ENCODE data around the gene CDC37L1. TPM values are rescaled to one million over a fixed set of nuclear protein-coding genes. Genes with fewer than 3 reads are reported as not detected.

CDC37L1 gene
- total RNA-seq, 2 donors from 2014 or later: 11.9 to 14.7 TPM

GRCh38 chr9:4700932-4701331, 21.6 kb downstream of the CDC37L1 start:
- intact Hi-C loops (cut with DNase I, micrococcal nuclease): no loop called here
- ATAC-seq (no peak), DNase-seq (no peak)

GRCh38 chr9:4701526-4701925, 22.2 kb downstream of the CDC37L1 start:
- intact Hi-C loops (cut with DNase I, micrococcal nuclease): no loop called here
- DNase-seq (no peak), ATAC-seq (no peak)

- intact Hi-C loops (cut with DNase I, micrococcal nuclease): no loop called here
- DNase-seq (no peak), ATAC-seq (no peak)
These were observed 24.8 kb downstream of the CDC37L1 start for GRCh38 chr9:4704129-4704528.

- ATAC-seq (no peak), DNase-seq (no peak)
- intact Hi-C loops (cut with DNase I, micrococcal nuclease): no loop called here
These were observed 26.7 kb downstream of the CDC37L1 start for GRCh38 chr9:4706021-4706420.

- DNase-seq: no peak
- no peak for ATAC-seq
- intact Hi-C loops (cut with DNase I, micrococcal nuclease): no loop called here
These were observed 27.7 kb downstream of the CDC37L1 start for GRCh38 chr9:4706971-4707622.

GRCh38 chr9:4709380-4709779, 30.0 kb downstream of the CDC37L1 start:
- DNase-seq: no peak
- ATAC-seq: no peak
- intact Hi-C loops (cut with DNase I, micrococcal nuclease): no loop called here

- ATAC-seq: peak; percentile 16
- no peak for DNase-seq
- intact Hi-C loops (cut with DNase I, micrococcal nuclease): no loop called here
These were observed 34.5 kb downstream of the CDC37L1 start for GRCh38 chr9:4713849-4714248.

- no peak for DNase-seq
- intact Hi-C loops (cut with DNase I, micrococcal nuclease): no loop called here
- no peak for ATAC-seq
These were observed 35.1 kb downstream of the CDC37L1 start for GRCh38 chr9:4714266-4715016.

- DNase-seq (no peak), ATAC-seq (no peak)
- intact Hi-C loops (cut with DNase I, micrococcal nuclease): no loop called here
These were observed 36.8 kb downstream of the CDC37L1 start for GRCh38 chr9:4716163-4716562.

GRCh38 chr9:4717815-4718214, 38.4 kb downstream of the CDC37L1 start:
- ATAC-seq (no peak), DNase-seq (no peak)
- intact Hi-C loops (cut with DNase I, micrococcal nuclease): no loop called here

GRCh38 chr9:4718911-4719310, 39.5 kb downstream of the CDC37L1 start:
- intact Hi-C loops (cut with DNase I, micrococcal nuclease): no loop called here
- DNase-seq: no peak
- no peak for ATAC-seq

GRCh38 chr9:4721736-4722135, 42.4 kb downstream of the CDC37L1 start:
- ATAC-seq (no peak), DNase-seq (no peak)
- intact Hi-C loops (cut with DNase I, micrococcal nuclease): no loop called here

- intact Hi-C loops (cut with DNase I, micrococcal nuclease): no loop called here
- no peak for ATAC-seq
These were observed 46.5 kb downstream of the CDC37L1 start for GRCh38 chr9:4725706-4726442.

GRCh38 chr9:4727593-4727992, 48.2 kb downstream of the CDC37L1 start:
- intact Hi-C loops (cut with DNase I, micrococcal nuclease): no loop called here
- ATAC-seq (no peak), DNase-seq (no peak)

More at GRCh38 chr9:4725706-4726442, 46.5 kb downstream of the CDC37L1 start:
- no peak for DNase-seq

- DNase-seq (no peak), ATAC-seq (no peak)
- intact Hi-C loops (cut with DNase I, micrococcal nuclease): loop anchor here in 1 of 2 donors (10.0 kb wide), 1 partner anchor 48 kb away; no protein-coding TSS in a partner anchor
These were observed 53.5 kb downstream of the CDC37L1 start for GRCh38 chr9:4732890-4733289.

- intact Hi-C loops (cut with DNase I, micrococcal nuclease): loop anchor here in 1 of 2 donors (10.0 kb wide), 1 partner anchor 49 kb away; no protein-coding TSS in a partner anchor
These were observed 54.8 kb downstream of the CDC37L1 start for GRCh38 chr9:4734150-4734549.

GRCh38 chr9:4738866-4739586, 59.7 kb downstream of the CDC37L1 start:
- ATAC-seq: no peak
- no peak for DNase-seq
- intact Hi-C loops (cut with DNase I, micrococcal nuclease): loop anchor here in 1 of 2 donors (10.0 kb wide), 1 partner anchor 54 kb away; no protein-coding TSS in a partner anchor

More at GRCh38 chr9:4734150-4734549, 54.8 kb downstream of the CDC37L1 start:
- ATAC-seq (no peak), DNase-seq (no peak)

- DNase-seq: peak in 1 of 2 donors; percentile 50
- ATAC-seq: peak; percentile 19
- intact Hi-C loops (cut with DNase I, micrococcal nuclease): loop anchor here in 1 of 2 donors (5.0 to 10.0 kb wide), 2 partner anchors 55 to 77 kb away; partner anchors contain the start of gene PLPP6
These were observed 60.4 kb downstream of the CDC37L1 start for GRCh38 chr9:4739587-4740387.

Data from left colon (tissue), 2 donors.